Endothelial cell of umbilical vein (primary cell): ENCODE data around the gene MCM8. TPM values are rescaled to one million over a fixed set of nuclear protein-coding genes. Genes with fewer than 3 reads are reported as not detected.

ENCODE experiments used
- BruUV-seq: library from RNA; stranded (reverse); fragments of 400-500 nt; replicated peaks from 2 replicates; lab custom pipeline; 2021; lab: Mats Ljungman, UMichigan
- CTCF ChIA-PET: fragments of 300-600, 350-600 bp; sonication (Branson Sonifier 250); formaldehyde crosslinking; loops from one replicate; lab custom pipeline; 2021; ENCODE audit warnings: antibody characterized with exemption, inconsistent platforms; lab: Charles Lee
- POLR2A ChIA-PET: fragments of 300-600, 350-600 bp; sonication (Branson Sonifier 250); formaldehyde crosslinking; loops from one replicate; lab custom pipeline; 2021; ENCODE audit warnings: antibody characterized with exemption, inconsistent platforms; lab: Charles Lee
- DNase-seq: peaks from one replicate; pipeline ENCODE4 v3.0.0-alpha.2; 2011; ENCODE audit warnings: low read depth, low spot score
- FAIRE-seq: peaks from 2 replicates; lab custom pipeline; 2011; peaks lifted over from hg19 to GRCh38; lab: Jason Lieb, UNC
- H2AFZ ChIP-seq: 2 replicates; pipeline ENCODE4 v1.6.0; 2012; ENCODE audit warnings: low read depth, low read length, control low read depth, inconsistent platforms
- H3K27ac ChIP-seq: 2 replicates; pipeline ENCODE4 v1.5.1; 2011; ENCODE audit warnings: low read depth, mild to moderate bottlenecking, control low read depth, low read length, moderate library complexity; ENCODE audit not compliant: insufficient read depth
- H3K27me3 ChIP-seq, 2 experiments: 2 replicates each; pipeline versions ENCODE4 v1.6.0 to v1.6.1; 2011; ENCODE audit warnings: low read length in 2 of 2, mixed read lengths in 1 of 2; ENCODE audit not compliant: control insufficient read depth in 2 of 2, insufficient read depth in 2 of 2
- H3K36me3 ChIP-seq, 2 experiments: 2 replicates in 1 of 2; 3 replicates in 1 of 2; pipeline ENCODE4 v1.5.1; 2011; ENCODE audit warnings: low read length in 2 of 2, mild to moderate bottlenecking in 1 of 2, moderate library complexity in 1 of 2; ENCODE audit not compliant: control insufficient read depth in 2 of 2, insufficient read depth in 2 of 2; ENCODE audit errors: extremely low read depth in 1 of 2
- H3K4me1 ChIP-seq: 3 replicates; pipeline ENCODE4 v1.5.1; 2011; ENCODE audit warnings: mild to moderate bottlenecking, low read length; ENCODE audit not compliant: control insufficient read depth, insufficient read depth; ENCODE audit errors: extremely low read depth
- H3K4me2 ChIP-seq: 2 replicates; pipeline ENCODE4 v1.6.1; 2011; ENCODE audit warnings: low read length, control low read depth, mixed read lengths; ENCODE audit not compliant: insufficient read depth
- H3K4me3 ChIP-seq, 3 experiments: fragments of 200-600 bp in 1 of 3; sonication (generic), shearing (Covaris generic) in 1 of 3; replicated peaks in 1 of 3; 2 replicates each; pipeline ENCODE4 v1.5.1; 2011 to 2016; ENCODE audit warnings: control low read depth in 3 of 3, low read length in 3 of 3, mild to moderate bottlenecking in 2 of 3, inconsistent platforms in 1 of 3, low read depth in 1 of 3, moderate library complexity in 1 of 3; ENCODE audit not compliant: insufficient read depth in 1 of 3
- H3K79me2 ChIP-seq: 2 replicates; pipeline ENCODE4 v1.6.0; 2012; ENCODE audit warnings: low read length, inconsistent platforms; ENCODE audit not compliant: control insufficient read depth, insufficient read depth
- H3K9ac ChIP-seq: replicated peaks from 2 replicates; pipeline ENCODE3; 2011; ENCODE audit warnings: low read length, control low read depth; ENCODE audit not compliant: insufficient read depth; ENCODE audit errors: extremely low read depth
- H3K9me1 ChIP-seq: replicated peaks from 3 replicates; pipeline ENCODE4 v1.6.0; 2011; ENCODE audit warnings: mild to moderate bottlenecking, low read length; ENCODE audit not compliant: control insufficient read depth, insufficient read depth; ENCODE audit errors: extremely low read depth
- H3K9me3 ChIP-seq: replicated peaks from 2 replicates; pipeline ENCODE4 v1.5.1; 2012; ENCODE audit warnings: low read length, inconsistent platforms; ENCODE audit not compliant: control insufficient read depth, insufficient read depth
- H4K20me1 ChIP-seq: replicated peaks from 2 replicates; pipeline ENCODE3; 2011; ENCODE audit warnings: mild to moderate bottlenecking, low read length; ENCODE audit not compliant: control insufficient read depth, insufficient read depth; ENCODE audit errors: extremely low read depth
- FOS ChIP-seq: IDR thresholded peaks from 2 replicates; pipeline ENCODE4 v1.6.1; 2011; ENCODE audit warnings: mild to moderate bottlenecking, low read length, moderate library complexity, borderline replicate concordance; ENCODE audit not compliant: insufficient read depth
- JUN ChIP-seq: IDR thresholded peaks from 2 replicates; pipeline ENCODE4 v1.6.1; 2011; ENCODE audit warnings: borderline replicate concordance, low read depth; ENCODE audit not compliant: insufficient read length, insufficient read depth
- MAX ChIP-seq: IDR thresholded peaks from 2 replicates; pipeline ENCODE4 v1.6.1; 2011; ENCODE audit not compliant: insufficient read depth, insufficient read length
- POLR2AphosphoS5 ChIP-seq: IDR thresholded peaks from 2 replicates; pipeline ENCODE4 v1.6.1; 2012; ENCODE audit warnings: low read depth, mild to moderate bottlenecking, control low read depth, low read length, moderate library complexity; ENCODE audit not compliant: insufficient read depth
- dilution Hi-C: fragments of 300-500 bp; cut with MboI; formaldehyde crosslinking; loops from one replicate; pipeline ENCODE4 v1.15.0; 2019; ENCODE audit warnings: low sequenced_read_pairs; ENCODE audit not compliant: extremely low pct_ligation_motif_present
- intact Hi-C: fragments of 100-400 bp; cut with micrococcal nuclease; formaldehyde crosslinking; loops from one replicate; pipeline ENCODE4 v1.10.0; 2022
- polyA plus RNA-seq, 4 experiments: library from polyadenylated mRNA; depleted of rRNA in 3 of 4; stranded (reverse) in 3 of 4; unstranded in 1 of 4; fragments of >200 nt; gene quantifications; 2 replicates each; pipeline versions ENCODE4 v1.2.1 to v1.2.3, GENCODE V29; 2011 to 2012; ENCODE audit warnings: missing spikeins in 1 of 4
- total RNA-seq: library from RNA; stranded (reverse); gene quantifications from 2 replicates; pipeline ENCODE4 v1.2.3, GENCODE V29; 2021

MCM8 gene
- total and polyA plus RNA-seq, 2 donors (not counting 3 experiments of a cell fraction or from before 2014, with no cell fraction given): 2.9 to 14.4 TPM

DNA sequence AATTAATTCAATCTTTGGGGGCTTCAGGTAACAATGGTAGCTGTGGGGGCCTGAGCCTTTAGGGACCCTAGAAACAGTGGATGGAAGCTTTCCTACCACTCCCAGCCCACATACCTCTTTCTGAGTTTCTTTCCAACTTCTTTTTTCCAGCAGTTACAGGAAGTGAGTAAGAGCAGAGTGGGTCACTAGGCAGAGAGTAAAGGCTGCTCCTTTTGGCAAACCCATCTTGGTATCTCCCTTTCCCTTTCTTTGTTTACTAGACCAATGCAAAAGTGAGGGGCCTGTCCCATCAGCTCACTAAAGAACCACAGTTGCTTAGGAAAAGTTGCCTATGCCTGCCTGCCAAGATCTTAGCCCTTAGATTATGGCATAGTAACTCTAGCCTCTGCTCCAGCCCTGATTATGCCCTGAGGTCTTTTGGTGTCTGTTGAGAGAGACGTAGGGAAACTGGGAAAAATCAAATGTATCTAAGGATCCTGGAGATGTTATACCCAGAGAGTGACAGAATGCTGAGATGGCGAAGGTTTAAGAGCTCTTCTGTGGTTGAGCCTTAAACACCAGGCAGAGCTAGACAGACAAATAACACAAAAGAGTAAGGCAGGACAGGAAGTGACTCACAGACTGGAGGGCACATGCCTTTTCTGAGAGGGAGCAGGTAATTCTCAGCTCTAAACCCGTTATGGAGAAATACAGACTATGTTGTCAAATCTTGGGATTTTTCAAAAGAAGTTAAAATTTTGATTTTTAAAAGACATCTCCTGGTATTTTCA, 31.4 kb upstream of the MCM8 start:
- dilution Hi-C loops: no loop called here
- no peaks in the 10 kb centered on the region for H4K20me1 ChIP-seq
- H2AFZ ChIP-seq: peak overlapping the region; percentile 39
- H3K4me2 ChIP-seq: peak overlapping the region; percentile 91
- intact Hi-C loops: loop anchor here (1.0 kb wide), 1 partner anchor 31 kb away; the partner anchor contains the start of genes MCM8 and TRMT6
- H3K79me2 ChIP-seq: no peaks in the 10 kb centered on the region
- no peaks in the 10 kb centered on the region for H3K36me3 ChIP-seq
- ChIA-PET POLR2A (no interaction called here), CTCF (interaction anchor here (0.7 to 1.2 kb wide), 6 partner anchors 10 to 389 kb away, joined by 3 to 6 read pairs (median 3); no protein-coding TSS in a partner anchor)
- H3K9me1 ChIP-seq: no peaks in the 10 kb centered on the region
- H3K9ac ChIP-seq: peak overlapping the region; percentile 65
- DNase-seq (peak; percentile 67), FAIRE-seq (peak; percentile 82)
- H3K4me3 ChIP-seq: peak overlapping the region in 1 of 3 experiments; percentile 41
- H3K27me3 ChIP-seq: peaks cover 2 to 3% of the 10 kb centered on the region in 2 experiments
- H3K27ac ChIP-seq: peak overlapping the region; percentile 89
- H3K4me1 ChIP-seq: peaks cover 15% of the 10 kb centered on the region
- TF ChIP-seq JUN (peak; percentile 66), FOS (peak; percentile 61), POLR2AphosphoS5 (no peak), MAX (no peak)
- no peaks in the 10 kb centered on the region for H3K9me3 ChIP-seq
- BruUV-seq: TSS peak; percentile 86
